Fibroblast of mammary gland (primary cell): ENCODE results near the gene C17orf67.
A peak's percentile ranks its signal among the peaks of the same experiment; 100 is the strongest.

Experiments used
- DNase-seq: peaks from one replicate; pipeline ENCODE4 v3.0.0-alpha.2; 2010; ENCODE audit warnings: low read depth
- H3K4me3 ChIP-seq: 2 replicates; pipeline ENCODE4 v1.5.1; 2011; ENCODE audit warnings: low read depth, mild to moderate bottlenecking, low read length, moderate library complexity; ENCODE audit not compliant: control insufficient read depth
- CTCF ChIP-seq: conservative IDR thresholded peaks from 2 replicates; pipeline ENCODE4 v1.5.1; 2011; ENCODE audit warnings: low read depth, low read length, inconsistent platforms; ENCODE audit not compliant: control insufficient read depth, insufficient read depth

C17orf67 gene

GRCh38 chr17:56833809-56834379 lies at the start of gene C17orf67, which contains the start of gene DGKE:
C17orf67 (minus strand) TSS chr17:56833920; CDS start chr17:56815810, 18,110 bp downstream.
DGKE (plus strand) TSS chr17:56834151; CDS start chr17:56834796, 645 bp downstream.
- peak within 1 kb of the TSS; percentile 74 for H3K4me3 ChIP-seq
- no peak for TF ChIP-seq CTCF
- peak; percentile 91 for DNase-seq

- no peak for TF ChIP-seq CTCF
- no peak for DNase-seq
These were observed 48.1 kb upstream of the C17orf67 start for GRCh38 chr17:56881685-56882295.

GRCh38 chr17:56880571-56880970 lies 46.9 kb upstream of the C17orf67 start:
- no peak overlapping the region for H3K4me3 ChIP-seq
- no peak for TF ChIP-seq CTCF
- no peak for DNase-seq

More at GRCh38 chr17:56881685-56882295, 48.1 kb upstream of the C17orf67 start:
- H3K4me3 ChIP-seq: no peak overlapping the region

GRCh38 chr17:56880133-56880532 lies 46.4 kb upstream of the C17orf67 start:
- no peak for TF ChIP-seq CTCF
- no peak for DNase-seq
- no peak overlapping the region for H3K4me3 ChIP-seq

GRCh38 chr17:56879280-56879679 lies 45.6 kb upstream of the C17orf67 start:
- TF ChIP-seq CTCF: no peak
- DNase-seq: no peak
- H3K4me3 ChIP-seq: no peak overlapping the region

GRCh38 chr17:56876766-56877179 lies 43.1 kb upstream of the C17orf67 start:
- H3K4me3 ChIP-seq: no peak overlapping the region
- no peak for TF ChIP-seq CTCF
- no peak for DNase-seq
